Left lobe of liver (tissue), 2 donors: ENCODE measurements around the gene SRRM3. TPM values are rescaled to one million over a fixed set of nuclear protein-coding genes. Genes with fewer than 3 reads are reported as not detected.
A peak's percentile ranks its signal among the peaks of the same experiment; 100 is the strongest.
"Not testable (repeated sequence)": the region's sequence is repeated elsewhere in the genome, so short reads cannot be mapped to it uniquely, and the experiment has no call there.

Experiments
- ATAC-seq: fragments of 200-7000 bp; cut with Tn5 transposase; one replicate; pipeline ENCODE4 v1.9.1; 2020; ENCODE audit warnings: mild to moderate bottlenecking, moderate library complexity
- DNase-seq: peaks from one replicate; pipeline ENCODE4 v3.0.0-alpha.2; 2020; ENCODE audit warnings: low spot score
- total RNA-seq: library from RNA; stranded (reverse); gene quantifications from one replicate; pipeline ENCODE4 v1.2.1, GENCODE V29; 2021
- donor health status: DM: no; HTN: no; CAD: no; lungs with moderate emphysema.
- donor health status: DM: no; HTN: yes; CAD: no.

SRRM3 gene
- total RNA-seq, 1 donor from 2014 or later: 0.20 TPM

- DNase-seq (no peak), ATAC-seq (no peak)
Measured at GRCh38 chr7:76189276-76189675, 12.4 kb upstream of the SRRM3 start.

GRCh38 chr7:76191783-76192240, 9.9 kb upstream of the SRRM3 start:
- DNase-seq (no peak), ATAC-seq (no peak)

GRCh38 chr7:76193466-76193865, 8.2 kb upstream of the SRRM3 start:
- ATAC-seq (no peak), DNase-seq (no peak)

DNA sequence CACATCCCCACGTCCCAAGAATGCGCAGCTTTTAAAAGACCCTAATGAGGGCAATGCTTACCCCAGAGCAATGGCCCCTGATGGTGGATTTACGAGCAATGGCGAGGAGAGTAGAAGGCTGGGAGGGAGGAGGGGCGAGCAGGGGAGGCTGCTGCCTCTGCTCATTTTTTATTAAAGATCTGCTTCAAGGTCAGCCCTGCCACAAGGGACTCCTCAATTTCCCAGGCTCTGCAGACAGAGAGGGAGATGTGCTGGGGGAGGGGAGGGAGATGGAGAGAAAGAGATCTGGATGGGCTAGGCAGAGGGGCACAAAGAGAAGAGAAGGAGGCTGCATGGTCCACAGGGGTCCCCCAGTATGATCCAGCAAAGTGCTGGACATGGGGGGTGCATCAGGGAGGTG, 7.8 kb upstream of the SRRM3 start:
- ATAC-seq: no peak

DNA sequence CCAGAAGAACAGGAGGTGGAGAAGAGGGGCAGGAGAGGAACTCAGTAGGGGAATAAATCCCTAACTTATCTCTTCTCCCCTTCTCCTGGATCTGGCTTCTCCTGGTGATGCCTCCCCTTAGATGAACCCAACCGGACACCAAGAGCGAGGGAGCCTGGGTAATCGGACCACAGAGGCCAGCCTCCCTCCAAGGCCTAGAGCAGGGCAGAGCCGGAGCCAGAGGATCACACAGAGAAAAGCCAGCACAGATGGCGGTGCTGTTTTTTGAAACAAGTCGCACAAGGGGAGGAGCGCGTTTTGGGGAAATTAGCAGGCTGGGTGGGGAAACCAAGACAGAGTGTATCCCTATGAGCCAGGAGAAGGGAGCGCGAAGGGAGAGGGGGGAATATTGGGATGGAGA, 4.9 kb upstream of the SRRM3 start:
- ATAC-seq: no peak
- DNase-seq: no peak

More for the DNA sequence above, 7.8 kb upstream of the SRRM3 start:
- DNase-seq: no peak

GRCh38 chr7:76198202-76198601, 3.5 kb upstream of the SRRM3 start:
- ATAC-seq (no peak), DNase-seq (no peak)

GRCh38 chr7:76202666-76203030, 952 bp downstream of the SRRM3 start:
- DNase-seq (no peak), ATAC-seq (no peak)

- DNase-seq: no peak
- no peak for ATAC-seq
Measured at GRCh38 chr7:76204147-76204546, 2.5 kb downstream of the SRRM3 start.

DNA sequence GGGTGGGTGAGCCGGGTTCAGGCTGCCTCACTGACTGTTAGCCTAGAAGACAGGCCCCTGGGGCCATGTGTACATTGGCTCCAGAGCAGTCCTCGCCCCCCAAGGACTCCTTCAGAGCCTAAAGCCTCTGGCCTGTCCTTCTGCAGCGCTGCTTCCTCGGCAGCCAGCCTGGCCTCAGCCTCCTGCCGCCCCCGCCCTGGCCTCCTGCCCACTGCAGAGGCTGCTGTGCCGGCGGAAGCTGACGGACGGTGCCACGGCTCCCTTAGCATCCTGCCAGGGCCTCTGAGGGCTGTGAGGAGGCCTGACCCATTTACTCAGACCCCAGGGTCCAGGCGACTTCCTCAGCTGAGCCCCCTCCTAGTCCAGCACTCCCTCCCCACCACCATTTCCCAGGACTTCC, 4.9 kb downstream of the SRRM3 start:
- no peak for DNase-seq
- no peak for ATAC-seq

GRCh38 chr7:76209310-76209709, 7.6 kb downstream of the SRRM3 start:
- DNase-seq (no peak), ATAC-seq (peak; percentile 66)

DNA sequence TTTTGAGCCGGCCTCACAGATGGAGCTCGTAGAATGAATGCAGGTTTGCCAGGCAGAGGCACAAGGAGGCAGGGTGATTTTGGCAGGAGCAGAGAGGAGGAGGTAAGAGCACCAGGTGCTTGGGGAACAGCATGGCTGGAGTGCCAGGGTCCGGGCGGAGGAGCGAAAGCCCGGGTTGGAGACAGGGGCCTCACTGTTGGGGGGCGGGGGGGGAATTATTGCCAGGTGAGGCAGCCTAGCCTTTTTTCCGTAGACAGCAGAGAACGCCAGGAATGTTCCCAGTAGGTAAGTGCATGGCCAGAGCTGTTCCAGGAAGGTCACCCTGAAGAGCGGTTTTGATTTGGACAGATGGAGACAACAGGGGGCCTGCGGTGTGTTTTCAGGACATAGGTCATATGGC, 9.5 kb downstream of the SRRM3 start:
- ATAC-seq: no peak
- no peak for DNase-seq

- not testable (repeated sequence) for ATAC-seq, DNase-seq
Measured at GRCh38 chr7:76215349-76215748, 13.7 kb downstream of the SRRM3 start.

GRCh38 chr7:76216381-76217082, 14.8 kb downstream of the SRRM3 start:
- DNase-seq: no peak

GRCh38 chr7:76217942-76218566, 16.4 kb downstream of the SRRM3 start:
- DNase-seq (no peak), ATAC-seq (no peak)

More at GRCh38 chr7:76216381-76217082, 14.8 kb downstream of the SRRM3 start:
- no peak for ATAC-seq

GRCh38 chr7:76220185-76221057, 18.7 kb downstream of the SRRM3 start:
- DNase-seq: no peak

GRCh38 chr7:76222333-76222732, 20.6 kb downstream of the SRRM3 start:
- ATAC-seq: no peak
- DNase-seq: no peak

More at GRCh38 chr7:76220185-76221057, 18.7 kb downstream of the SRRM3 start:
- ATAC-seq: peak; percentile 17

GRCh38 chr7:76222839-76223238, 21.1 kb downstream of the SRRM3 start:
- DNase-seq (no peak), ATAC-seq (no peak)

DNA sequence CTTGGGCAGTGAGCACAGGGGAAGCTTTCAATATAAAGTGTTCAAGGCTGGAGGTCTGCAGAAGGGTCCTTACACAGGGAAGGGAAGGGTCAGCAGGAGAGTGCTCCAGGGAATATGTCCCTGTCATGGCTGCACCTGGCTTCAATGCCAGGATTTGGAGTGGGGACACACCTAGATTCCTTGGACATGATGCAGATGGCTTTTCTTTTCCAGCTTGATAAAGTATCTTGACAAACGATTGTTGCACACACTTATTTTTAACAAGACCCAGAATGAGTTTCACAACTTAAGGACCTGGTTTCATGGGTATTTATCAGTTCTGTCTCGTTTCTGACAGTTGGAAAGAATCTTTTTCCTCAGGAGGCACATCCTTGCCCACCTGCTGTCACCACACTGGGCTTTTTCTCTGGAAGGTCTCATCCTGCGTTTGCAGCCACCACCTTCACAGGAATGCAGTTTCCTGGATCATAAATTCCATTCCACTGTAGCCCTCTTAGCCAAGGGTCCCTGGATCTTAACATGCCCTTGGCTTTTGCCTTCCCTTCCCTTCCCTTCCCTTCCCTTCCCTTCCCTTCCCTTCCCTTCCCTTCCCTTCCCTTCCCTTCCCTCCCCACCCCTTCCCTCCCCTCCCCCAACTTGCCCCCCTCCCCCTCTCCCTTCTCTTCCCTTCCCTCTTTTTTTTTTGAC, 21.7 kb downstream of the SRRM3 start:
- DNase-seq (no peak), ATAC-seq (no peak)

- ATAC-seq: no peak
- DNase-seq: no peak
Measured at GRCh38 chr7:76224695-76225094, 23.0 kb downstream of the SRRM3 start.

DNA sequence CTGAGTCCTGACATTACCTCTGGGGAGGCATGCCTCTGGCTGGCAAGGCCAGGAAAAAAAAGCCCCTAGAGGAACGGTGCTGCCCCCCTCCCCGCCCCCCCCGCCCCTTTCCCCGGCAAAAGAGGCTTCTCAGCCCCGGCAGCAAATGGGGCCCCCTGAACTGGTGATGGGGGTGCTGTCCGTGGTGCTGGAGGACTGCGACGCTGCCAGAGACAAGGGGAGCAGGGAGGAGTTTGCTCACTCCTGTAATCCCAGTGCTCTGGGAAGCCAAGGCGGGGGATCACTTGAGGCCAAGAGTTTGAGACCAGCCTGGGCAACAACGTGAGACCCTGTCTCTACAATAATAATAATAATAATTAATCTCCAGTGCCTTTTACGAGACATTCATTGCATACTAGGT, 23.7 kb downstream of the SRRM3 start:
- ATAC-seq (peak; percentile 58), DNase-seq (no peak)

GRCh38 chr7:76225951-76226350, 24.3 kb downstream of the SRRM3 start:
- no peak for ATAC-seq
- no peak for DNase-seq
